ENCODE measurements around the gene MPP2.

GRCh38 chr17:43826206-43826605, 81.1 kb downstream of the MPP2 start:
- TF ChIP-seq CTCF (IDR thresholded peaks at IDR 0.05) (no peak), EP300 (IDR thresholded peaks at IDR 0.05) (no peak), POLR2AphosphoS5 (IDR thresholded peaks at IDR 0.05) (no peak), POLR2A (IDR thresholded peaks at IDR 0.05) (no peak)

Data from sigmoid colon (tissue), 4 donors.